ENCODE data around the gene C15orf39. TPM values are rescaled to one million over a fixed set of nuclear protein-coding genes. Genes with fewer than 3 reads are reported as not detected.

Gene C15orf39
- total RNA-seq, 1 donor from 2014 or later: 2.1 TPM

DNA sequence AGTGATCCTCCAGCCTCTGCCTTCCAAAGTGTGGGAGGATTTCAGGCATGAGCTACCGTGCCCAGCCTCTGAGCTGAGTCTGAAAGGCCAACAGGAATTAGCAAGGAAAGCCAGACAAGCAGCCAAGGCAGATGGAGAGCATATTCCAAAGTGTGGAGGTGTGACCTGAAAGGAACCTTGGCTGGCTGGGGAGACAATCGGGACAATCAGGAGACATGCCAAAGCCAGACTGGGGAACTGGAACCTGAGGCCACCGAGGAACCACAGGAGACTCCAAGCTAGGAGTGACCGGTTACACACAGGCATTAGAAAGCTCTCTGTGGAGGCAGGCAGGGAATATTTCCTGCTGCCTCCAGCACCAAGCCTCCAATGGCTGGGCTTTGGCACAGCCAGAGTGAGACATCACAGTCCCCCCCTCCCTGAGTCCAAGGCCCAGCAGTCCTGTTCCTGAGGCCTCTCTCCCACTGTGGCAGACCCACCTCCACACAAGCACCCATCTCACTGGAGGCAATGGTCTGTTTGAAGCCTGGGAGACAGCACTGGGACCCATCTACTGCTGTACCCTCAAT lies 4.5 kb upstream of the C15orf39 start:
- TF ChIP-seq, protein P1, sequence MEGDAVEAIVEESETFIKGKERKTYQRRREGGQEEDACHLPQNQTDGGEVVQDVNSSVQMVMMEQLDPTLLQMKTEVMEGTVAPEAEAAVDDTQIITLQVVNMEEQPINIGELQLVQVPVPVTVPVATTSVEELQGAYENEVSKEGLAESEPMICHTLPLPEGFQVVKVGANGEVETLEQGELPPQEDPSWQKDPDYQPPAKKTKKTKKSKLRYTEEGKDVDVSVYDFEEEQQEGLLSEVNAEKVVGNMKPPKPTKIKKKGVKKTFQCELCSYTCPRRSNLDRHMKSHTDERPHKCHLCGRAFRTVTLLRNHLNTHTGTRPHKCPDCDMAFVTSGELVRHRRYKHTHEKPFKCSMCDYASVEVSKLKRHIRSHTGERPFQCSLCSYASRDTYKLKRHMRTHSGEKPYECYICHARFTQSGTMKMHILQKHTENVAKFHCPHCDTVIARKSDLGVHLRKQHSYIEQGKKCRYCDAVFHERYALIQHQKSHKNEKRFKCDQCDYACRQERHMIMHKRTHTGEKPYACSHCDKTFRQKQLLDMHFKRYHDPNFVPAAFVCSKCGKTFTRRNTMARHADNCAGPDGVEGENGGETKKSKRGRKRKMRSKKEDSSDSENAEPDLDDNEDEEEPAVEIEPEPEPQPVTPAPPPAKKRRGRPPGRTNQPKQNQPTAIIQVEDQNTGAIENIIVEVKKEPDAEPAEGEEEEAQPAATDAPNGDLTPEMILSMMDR (IDR thresholded peaks at IDR 0.05; ENCODE audit: insufficient read depth, low read length, severe bottlenecking): no peak
- H3K27me3 ChIP-seq (ENCODE audit: control insufficient read depth, insufficient read depth, low read length): peaks cover 1% of the 10 kb centered on the region
- no peaks in the 10 kb centered on the region for H3K36me3 ChIP-seq (ENCODE audit: control insufficient read depth, insufficient read depth, low read length)
- DNase-seq (ENCODE audit: low read depth) (no peak), FAIRE-seq (no peak)
- H3K4me3 ChIP-seq (ENCODE audit: low read depth, low read length): no peak overlapping the region

DNA sequence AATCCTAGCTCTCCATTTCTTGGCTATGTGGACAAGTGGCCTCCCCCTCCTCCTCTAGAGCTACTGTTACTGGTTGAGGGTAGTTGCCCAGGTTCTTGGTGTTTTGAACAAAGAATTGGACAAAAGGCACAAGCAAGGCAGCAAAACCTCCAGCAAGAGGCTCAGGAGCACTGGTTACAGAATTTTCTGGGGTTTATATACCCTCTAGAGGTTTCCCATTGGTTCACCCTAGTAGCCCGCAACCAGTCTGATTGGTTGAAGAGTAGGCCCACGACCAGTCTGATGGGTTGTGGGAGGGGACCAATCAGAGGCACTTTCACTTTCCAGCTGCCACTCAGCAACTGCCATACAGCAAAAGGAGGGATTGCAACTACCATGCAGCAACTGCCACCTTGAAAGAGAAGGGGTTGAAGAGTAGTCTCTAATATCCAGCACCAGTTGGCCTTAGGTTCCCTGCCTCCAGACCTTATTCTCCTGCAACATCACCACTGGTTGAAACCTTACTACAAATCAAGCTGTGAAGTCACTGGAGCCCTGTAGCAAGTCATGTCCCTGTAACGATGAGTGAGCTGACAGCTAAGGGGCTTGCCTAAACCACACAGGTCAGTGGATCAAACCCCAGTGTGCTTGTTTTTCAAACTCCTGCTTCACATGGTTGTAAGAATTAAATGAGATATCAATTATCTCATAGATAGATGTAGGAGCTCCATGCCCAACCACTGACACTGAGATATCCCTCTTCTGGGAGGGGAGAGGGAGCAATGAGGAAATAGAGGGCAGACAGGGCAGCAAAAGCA lies 2.9 kb upstream of the C15orf39 start:
- Histone ChIP-seq H3K27me3 (ENCODE audit: control insufficient read depth, insufficient read depth, low read length) (peaks cover 1% of the 10 kb centered on the region), H3K4me3 (ENCODE audit: low read depth, low read length) (no peak overlapping the region), H3K36me3 (ENCODE audit: control insufficient read depth, insufficient read depth, low read length) (no peaks in the 10 kb centered on the region)
- TF ChIP-seq, protein P1 (IDR thresholded peaks at IDR 0.05; ENCODE audit: insufficient read depth, low read length, severe bottlenecking): no peak
- no peak for DNase-seq (ENCODE audit: low read depth)
- FAIRE-seq: no peak

- TF ChIP-seq, protein P1 (IDR thresholded peaks at IDR 0.05; ENCODE audit: insufficient read depth, low read length, severe bottlenecking): no peak
- no peak for DNase-seq (ENCODE audit: low read depth)
- no peak overlapping the region for H3K4me3 ChIP-seq (ENCODE audit: low read depth, low read length)
- no peaks in the 10 kb centered on the region for H3K36me3 ChIP-seq (ENCODE audit: control insufficient read depth, insufficient read depth, low read length)
- no peak for FAIRE-seq
- peaks cover 1% of the 10 kb centered on the region for H3K27me3 ChIP-seq (ENCODE audit: control insufficient read depth, insufficient read depth, low read length)
Observed at GRCh38 chr15:75199357-75199940, 2.2 kb upstream of the C15orf39 start.

- DNase-seq (ENCODE audit: low read depth) (no peak), FAIRE-seq (no peak)
- TF ChIP-seq, protein P1 (IDR thresholded peaks at IDR 0.05; ENCODE audit: insufficient read depth, low read length, severe bottlenecking): no peak
- H3K27me3 ChIP-seq (ENCODE audit: control insufficient read depth, insufficient read depth, low read length): no peaks in the 10 kb centered on the region
- no peaks in the 10 kb centered on the region for H3K36me3 ChIP-seq (ENCODE audit: control insufficient read depth, insufficient read depth, low read length)
- H3K4me3 ChIP-seq (ENCODE audit: low read depth, low read length): no peak overlapping the region
Observed at GRCh38 chr15:75200391-75200764, 1.3 kb upstream of the C15orf39 start.

GRCh38 chr15:75200765-75201615 lies 692 bp upstream of the C15orf39 start:
- TF ChIP-seq, protein P1 (IDR thresholded peaks at IDR 0.05; ENCODE audit: insufficient read depth, low read length, severe bottlenecking): no peak
- no peak for FAIRE-seq
- Histone ChIP-seq H3K36me3 (ENCODE audit: control insufficient read depth, insufficient read depth, low read length) (peaks cover 5% of the 10 kb centered on the region), H3K4me3 (ENCODE audit: low read depth, low read length) (peak overlapping the region; percentile 92), H3K27me3 (ENCODE audit: control insufficient read depth, insufficient read depth, low read length) (no peaks in the 10 kb centered on the region)
- DNase-seq (ENCODE audit: low read depth): peak; percentile 90

All from bronchial epithelial cell (primary cell).